Measurements from ENCODE around the gene IFNL1. TPM values are rescaled to one million over a fixed set of nuclear protein-coding genes. Genes with fewer than 3 reads are reported as not detected.

The IFNL1 gene
- total and polyA plus RNA-seq, 2 donors (not counting 3 experiments of a cell fraction or from before 2014, with no cell fraction given), result not detected

DNA sequence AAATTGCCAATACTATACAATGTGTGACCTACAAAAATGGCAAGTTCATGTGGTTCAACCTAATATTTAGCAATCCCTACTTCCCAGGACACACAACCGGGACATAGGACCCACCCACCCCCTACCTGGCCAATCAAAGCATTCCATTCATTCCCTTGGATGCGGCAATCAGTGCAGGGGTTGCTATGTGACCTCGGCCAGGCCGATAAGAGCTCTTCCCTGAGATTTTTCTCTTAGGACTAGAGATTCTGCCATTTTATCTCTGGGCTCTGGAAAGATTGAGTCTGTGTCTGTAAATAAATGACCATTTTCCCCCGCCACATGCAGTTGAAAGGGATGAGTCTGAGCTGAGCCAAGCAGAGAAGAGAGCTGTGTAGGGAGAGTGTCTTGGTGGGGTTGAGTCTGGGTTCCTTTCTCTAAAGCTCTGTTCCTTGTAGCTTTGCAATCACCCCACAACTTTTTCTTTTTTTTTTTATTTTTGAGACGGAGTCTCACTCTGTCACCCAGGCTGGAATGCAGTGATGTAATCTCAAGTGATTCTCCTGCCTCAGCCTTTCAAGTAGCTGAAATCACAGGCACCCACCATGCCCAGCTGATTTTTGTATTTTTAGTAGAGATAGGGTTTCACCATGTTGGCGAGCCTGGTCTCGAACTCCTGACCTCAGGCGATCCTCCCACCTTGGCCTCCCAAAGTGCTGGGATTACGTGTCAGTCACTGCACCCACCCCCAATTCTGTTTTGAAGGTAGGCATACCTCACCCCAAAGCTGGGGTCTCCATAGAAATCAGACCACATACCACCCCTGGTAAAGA is 7.4 kb downstream of the IFNL1 start:
- FAIRE-seq (no peak), DNase-seq (ENCODE audit: low read depth, low spot score) (no peak)
- Histone ChIP-seq H3K4me3 (replicated peaks in 1 of 3; ENCODE audit: insufficient read depth in 1 of 3, low read depth in 1 of 3, low read length in 3 of 3) (no peak overlapping the region), H3K4me1 (ENCODE audit: control insufficient read depth, extremely low read depth, insufficient read depth, low read length) (no peaks in the 10 kb centered on the region), H3K27me3 (ENCODE audit: control insufficient read depth in 2 of 2, insufficient read depth in 2 of 2, low read length in 2 of 2) (peaks cover 39 to 53% of the 10 kb centered on the region in 2 experiments), H3K4me2 (ENCODE audit: insufficient read depth, low read length) (no peak overlapping the region), H3K36me3 (ENCODE audit: control insufficient read depth in 2 of 2, extremely low read depth in 1 of 2, insufficient read depth in 2 of 2, low read length in 2 of 2) (no peaks in the 10 kb centered on the region), H3K79me2 (ENCODE audit: control insufficient read depth, insufficient read depth, low read length) (no peaks in the 10 kb centered on the region), H3K9me1 (replicated peaks; ENCODE audit: control insufficient read depth, extremely low read depth, insufficient read depth, low read length) (no peaks in the 10 kb centered on the region), H3K9ac (replicated peaks; ENCODE audit: extremely low read depth, insufficient read depth, low read length) (no peak overlapping the region), H3K27ac (ENCODE audit: insufficient read depth, low read depth, low read length) (no peak overlapping the region), H2AFZ (ENCODE audit: low read depth, low read length) (no peak overlapping the region), H4K20me1 (replicated peaks; ENCODE audit: control insufficient read depth, extremely low read depth, insufficient read depth, low read length) (no peaks in the 10 kb centered on the region), H3K9me3 (replicated peaks; ENCODE audit: control insufficient read depth, insufficient read depth, low read length) (no peaks in the 10 kb centered on the region)
- dilution Hi-C loops (cut with MboI; ENCODE audit: extremely low pct_ligation_motif_present, low sequenced_read_pairs), result no loop called here
- ChIA-PET POLR2A (no interaction called here), CTCF (interaction anchor here (1.0 to 1.2 kb wide), 2 partner anchors 12 to 115 kb away, joined by 4 to 5 read pairs; no protein-coding TSS in a partner anchor)
- BruUV-seq (replicated peaks), result no TSS peak
- intact Hi-C loops (cut with micrococcal nuclease), result no loop called here
- TF ChIP-seq EZH2 (IDR thresholded peaks at IDR 0.05; ENCODE audit: borderline replicate concordance, low read depth, low read length, severe bottlenecking), result no peak
- no peak for TF ChIP-seq JUN (IDR thresholded peaks at IDR 0.05; ENCODE audit: borderline replicate concordance, insufficient read depth, insufficient read length, low read depth)
- no peak for TF ChIP-seq MYC (IDR thresholded peaks at IDR 0.05; ENCODE audit: low read depth, low read length)
- no peak for TF ChIP-seq POLR2AphosphoS5 (IDR thresholded peaks at IDR 0.05; ENCODE audit: insufficient read depth, low read depth, low read length)
- TF ChIP-seq, protein P1, sequence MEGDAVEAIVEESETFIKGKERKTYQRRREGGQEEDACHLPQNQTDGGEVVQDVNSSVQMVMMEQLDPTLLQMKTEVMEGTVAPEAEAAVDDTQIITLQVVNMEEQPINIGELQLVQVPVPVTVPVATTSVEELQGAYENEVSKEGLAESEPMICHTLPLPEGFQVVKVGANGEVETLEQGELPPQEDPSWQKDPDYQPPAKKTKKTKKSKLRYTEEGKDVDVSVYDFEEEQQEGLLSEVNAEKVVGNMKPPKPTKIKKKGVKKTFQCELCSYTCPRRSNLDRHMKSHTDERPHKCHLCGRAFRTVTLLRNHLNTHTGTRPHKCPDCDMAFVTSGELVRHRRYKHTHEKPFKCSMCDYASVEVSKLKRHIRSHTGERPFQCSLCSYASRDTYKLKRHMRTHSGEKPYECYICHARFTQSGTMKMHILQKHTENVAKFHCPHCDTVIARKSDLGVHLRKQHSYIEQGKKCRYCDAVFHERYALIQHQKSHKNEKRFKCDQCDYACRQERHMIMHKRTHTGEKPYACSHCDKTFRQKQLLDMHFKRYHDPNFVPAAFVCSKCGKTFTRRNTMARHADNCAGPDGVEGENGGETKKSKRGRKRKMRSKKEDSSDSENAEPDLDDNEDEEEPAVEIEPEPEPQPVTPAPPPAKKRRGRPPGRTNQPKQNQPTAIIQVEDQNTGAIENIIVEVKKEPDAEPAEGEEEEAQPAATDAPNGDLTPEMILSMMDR (IDR thresholded peaks at IDR 0.05; ENCODE audit: extremely low read depth in 1 of 2, insufficient read depth in 1 of 2, low read depth in 1 of 2, low read length in 2 of 2), result no peak
- TF ChIP-seq MAX (IDR thresholded peaks at IDR 0.05; ENCODE audit: insufficient read depth, insufficient read length), result no peak
- TF ChIP-seq GATA2 (IDR thresholded peaks at IDR 0.05; ENCODE audit: insufficient read depth, insufficient read length, low read depth, low read length), result no peak
- TF ChIP-seq POLR2A (IDR thresholded peaks at IDR 0.05; ENCODE audit: low read depth, low read length), result no peak
- no peak for TF ChIP-seq FOS (IDR thresholded peaks at IDR 0.05; ENCODE audit: borderline replicate concordance, insufficient read depth, low read length)

Measured in endothelial cell of umbilical vein (primary cell).